ENCODE measurements around the gene FAM135A. TPM values are rescaled to one million over a fixed set of nuclear protein-coding genes. Genes with fewer than 3 reads are reported as not detected.
"Not testable (repeated sequence)": the region's sequence is repeated elsewhere in the genome, so short reads cannot be mapped to it uniquely, and the experiment has no call there.

The FAM135A gene
- total RNA-seq, 1 experiment from 2014 or later = 31.5 TPM

DNA sequence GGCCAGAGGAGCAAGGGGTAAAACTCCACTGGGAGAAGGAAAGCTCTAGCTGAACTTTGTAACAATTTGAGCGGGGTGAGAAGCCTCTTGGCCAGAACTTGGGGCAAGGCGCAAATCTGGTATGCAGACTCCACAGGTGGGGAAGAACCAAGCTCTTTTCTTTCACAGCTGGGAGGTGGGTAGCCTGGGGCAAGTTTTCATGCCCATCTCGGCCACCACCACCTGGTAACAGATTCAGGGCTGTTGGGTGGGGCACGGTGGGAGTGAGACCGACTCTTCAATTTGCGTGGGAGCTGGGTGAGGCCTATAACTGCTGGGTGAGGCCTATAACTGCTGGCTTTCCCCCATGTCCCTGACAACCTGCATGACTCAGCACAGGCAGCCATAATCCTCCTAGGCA is 190.9 kb downstream of the FAM135A start:
- no TSS peak for BruUV-seq (replicated peaks)
- Histone ChIP-seq H3K4me1 (ENCODE audit: control insufficient read depth, insufficient read depth, low read length) (no peaks in the 10 kb centered on the region), H3K27ac (ENCODE audit: low read length) (no peak overlapping the region), H3K36me3 (ENCODE audit: control insufficient read depth, insufficient read depth, low read length) (no peaks in the 10 kb centered on the region), H3K4me3 (ENCODE audit: low read depth in 2 of 2, low read length in 2 of 2) (no peak overlapping the region), H3K27me3 (ENCODE audit: control insufficient read depth, insufficient read depth, low read length) (no peaks in the 10 kb centered on the region), H3K9me3 (ENCODE audit: control insufficient read depth, insufficient read depth, low read depth, low read length) (no peaks in the 10 kb centered on the region; the same call in 1 of the 2 replicates)
- intact Hi-C loops (cut with micrococcal nuclease; ENCODE audit: unreplicated experiment) (no loop called here), in situ Hi-C loops (cut with HindIII; ENCODE audit: low pct_unique_long_range_greater_than_20kb, low sequenced_read_pairs) (no loop called here)
- ATAC-seq (no peak), DNase-seq (ENCODE audit: low read depth, low spot score) (no peak)
- TF ChIP-seq SIN3A (IDR thresholded peaks at IDR 0.05; ENCODE audit: borderline replicate concordance, insufficient read depth, low read depth, low read length) (no peak), POLR2AphosphoS5 (IDR thresholded peaks at IDR 0.05; ENCODE audit: low read depth, low read length) (no peak)
- TF ChIP-seq, protein P1, sequence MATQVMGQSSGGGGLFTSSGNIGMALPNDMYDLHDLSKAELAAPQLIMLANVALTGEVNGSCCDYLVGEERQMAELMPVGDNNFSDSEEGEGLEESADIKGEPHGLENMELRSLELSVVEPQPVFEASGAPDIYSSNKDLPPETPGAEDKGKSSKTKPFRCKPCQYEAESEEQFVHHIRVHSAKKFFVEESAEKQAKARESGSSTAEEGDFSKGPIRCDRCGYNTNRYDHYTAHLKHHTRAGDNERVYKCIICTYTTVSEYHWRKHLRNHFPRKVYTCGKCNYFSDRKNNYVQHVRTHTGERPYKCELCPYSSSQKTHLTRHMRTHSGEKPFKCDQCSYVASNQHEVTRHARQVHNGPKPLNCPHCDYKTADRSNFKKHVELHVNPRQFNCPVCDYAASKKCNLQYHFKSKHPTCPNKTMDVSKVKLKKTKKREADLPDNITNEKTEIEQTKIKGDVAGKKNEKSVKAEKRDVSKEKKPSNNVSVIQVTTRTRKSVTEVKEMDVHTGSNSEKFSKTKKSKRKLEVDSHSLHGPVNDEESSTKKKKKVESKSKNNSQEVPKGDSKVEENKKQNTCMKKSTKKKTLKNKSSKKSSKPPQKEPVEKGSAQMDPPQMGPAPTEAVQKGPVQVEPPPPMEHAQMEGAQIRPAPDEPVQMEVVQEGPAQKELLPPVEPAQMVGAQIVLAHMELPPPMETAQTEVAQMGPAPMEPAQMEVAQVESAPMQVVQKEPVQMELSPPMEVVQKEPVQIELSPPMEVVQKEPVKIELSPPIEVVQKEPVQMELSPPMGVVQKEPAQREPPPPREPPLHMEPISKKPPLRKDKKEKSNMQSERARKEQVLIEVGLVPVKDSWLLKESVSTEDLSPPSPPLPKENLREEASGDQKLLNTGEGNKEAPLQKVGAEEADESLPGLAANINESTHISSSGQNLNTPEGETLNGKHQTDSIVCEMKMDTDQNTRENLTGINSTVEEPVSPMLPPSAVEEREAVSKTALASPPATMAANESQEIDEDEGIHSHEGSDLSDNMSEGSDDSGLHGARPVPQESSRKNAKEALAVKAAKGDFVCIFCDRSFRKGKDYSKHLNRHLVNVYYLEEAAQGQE (IDR thresholded peaks at IDR 0.05; ENCODE audit: insufficient read depth in 1 of 2, low read depth in 2 of 2, low read length in 1 of 2) = no peak
- TF ChIP-seq, protein P2, sequence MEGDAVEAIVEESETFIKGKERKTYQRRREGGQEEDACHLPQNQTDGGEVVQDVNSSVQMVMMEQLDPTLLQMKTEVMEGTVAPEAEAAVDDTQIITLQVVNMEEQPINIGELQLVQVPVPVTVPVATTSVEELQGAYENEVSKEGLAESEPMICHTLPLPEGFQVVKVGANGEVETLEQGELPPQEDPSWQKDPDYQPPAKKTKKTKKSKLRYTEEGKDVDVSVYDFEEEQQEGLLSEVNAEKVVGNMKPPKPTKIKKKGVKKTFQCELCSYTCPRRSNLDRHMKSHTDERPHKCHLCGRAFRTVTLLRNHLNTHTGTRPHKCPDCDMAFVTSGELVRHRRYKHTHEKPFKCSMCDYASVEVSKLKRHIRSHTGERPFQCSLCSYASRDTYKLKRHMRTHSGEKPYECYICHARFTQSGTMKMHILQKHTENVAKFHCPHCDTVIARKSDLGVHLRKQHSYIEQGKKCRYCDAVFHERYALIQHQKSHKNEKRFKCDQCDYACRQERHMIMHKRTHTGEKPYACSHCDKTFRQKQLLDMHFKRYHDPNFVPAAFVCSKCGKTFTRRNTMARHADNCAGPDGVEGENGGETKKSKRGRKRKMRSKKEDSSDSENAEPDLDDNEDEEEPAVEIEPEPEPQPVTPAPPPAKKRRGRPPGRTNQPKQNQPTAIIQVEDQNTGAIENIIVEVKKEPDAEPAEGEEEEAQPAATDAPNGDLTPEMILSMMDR (IDR thresholded peaks at IDR 0.05) = no peak
- ChIA-PET POLR2A (no interaction called here), CTCF (no interaction called here)

DNA sequence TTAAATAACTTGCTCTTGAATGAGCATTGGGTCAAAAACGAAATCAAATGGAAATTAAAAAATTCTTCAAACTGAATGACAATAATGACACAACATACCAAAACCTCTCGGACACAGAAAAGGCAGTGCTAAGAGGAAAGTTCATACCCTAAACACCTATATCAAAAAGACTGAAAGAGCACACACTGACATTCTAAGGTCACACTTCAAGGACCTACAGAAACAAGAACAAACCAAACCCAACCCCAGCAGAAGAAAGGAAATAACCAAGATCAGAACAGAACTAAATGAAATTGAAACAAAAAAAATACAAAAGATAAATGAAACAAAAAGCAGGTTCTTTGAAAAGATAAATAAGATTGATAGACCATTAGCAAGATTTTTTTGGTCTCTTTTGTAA is 194.1 kb downstream of the FAM135A start:
- BruUV-seq (replicated peaks); H3K27me3 ChIP-seq (ENCODE audit: control insufficient read depth, insufficient read depth, low read length); in situ Hi-C loops (cut with HindIII; ENCODE audit: low pct_unique_long_range_greater_than_20kb, low sequenced_read_pairs); ATAC-seq; H3K27ac ChIP-seq (ENCODE audit: low read length); POLR2A ChIA-PET; CTCF ChIA-PET; H3K9me3 ChIP-seq (ENCODE audit: control insufficient read depth, insufficient read depth, low read depth, low read length); H3K4me3 ChIP-seq (ENCODE audit: low read depth in 2 of 2, low read length in 2 of 2); H3K36me3 ChIP-seq (ENCODE audit: control insufficient read depth, insufficient read depth, low read length); intact Hi-C loops (cut with micrococcal nuclease; ENCODE audit: unreplicated experiment); DNase-seq (ENCODE audit: low read depth, low spot score); H3K4me1 ChIP-seq (ENCODE audit: control insufficient read depth, insufficient read depth, low read length): not testable (repeated sequence)

DNA sequence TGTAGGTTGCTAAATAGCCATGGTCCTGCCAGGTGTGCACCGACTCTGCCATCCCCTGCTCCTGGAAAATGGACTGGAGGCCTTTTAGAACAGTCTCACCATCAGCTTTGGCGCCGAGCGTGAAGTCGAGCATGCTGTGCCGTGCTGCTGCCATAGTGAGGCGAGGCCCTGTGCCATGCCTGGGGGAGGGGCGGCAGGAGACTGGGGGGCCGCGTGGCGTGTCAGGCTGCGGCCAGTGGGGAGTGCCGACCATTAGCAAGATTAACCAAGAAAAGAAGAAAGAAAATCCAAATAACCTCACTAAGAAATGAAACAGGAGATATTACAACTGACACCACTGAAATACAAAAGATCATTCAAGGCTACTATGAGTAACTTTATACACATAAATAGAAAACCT is 195.9 kb downstream of the FAM135A start:
- intact Hi-C loops (cut with micrococcal nuclease; ENCODE audit: unreplicated experiment); H3K36me3 ChIP-seq (ENCODE audit: control insufficient read depth, insufficient read depth, low read length); H3K9me3 ChIP-seq (ENCODE audit: control insufficient read depth, insufficient read depth, low read depth, low read length); ATAC-seq; BruUV-seq (replicated peaks); CTCF ChIA-PET; H3K27ac ChIP-seq (ENCODE audit: low read length); DNase-seq (ENCODE audit: low read depth, low spot score); POLR2A ChIA-PET; in situ Hi-C loops (cut with HindIII; ENCODE audit: low pct_unique_long_range_greater_than_20kb, low sequenced_read_pairs); H3K4me3 ChIP-seq (ENCODE audit: low read depth in 2 of 2, low read length in 2 of 2); H3K4me1 ChIP-seq (ENCODE audit: control insufficient read depth, insufficient read depth, low read length); H3K27me3 ChIP-seq (ENCODE audit: control insufficient read depth, insufficient read depth, low read length): not testable (repeated sequence)

Other genes with a start within 250 kb of the FAM135A start
- not detected for gene COL9A1, start 110.4 kb upstream of the FAM135A start, total RNA-seq (2021; ENCODE audit: unreplicated experiment)
- gene SDHAF4, start 153.4 kb downstream of the FAM135A start, total RNA-seq (2021; ENCODE audit: unreplicated experiment) = 14.4 TPM

Measured in Panc1 (cell line).